ENCODE results near the gene WTAP. TPM values are rescaled to one million over a fixed set of nuclear protein-coding genes. Genes with fewer than 3 reads are reported as not detected.

WTAP gene
- total RNA-seq, 1 experiment from 2014 or later: 138 TPM

GRCh38 chr6:159692303-159693127 lies 34.8 kb upstream of the WTAP start:
- no peaks in the 10 kb centered on the region for H3K27me3 Mint-ChIP-seq (ENCODE audit: low read depth)
- peak overlapping the region; percentile 91 to 96 for H3K4me3 Mint-ChIP-seq
- Histone ChIP-seq H3K4ac (ENCODE audit: low read depth, low read length) (no peak overlapping the region), H3K79me1 (ENCODE audit: insufficient read depth, low read depth, low read length, poor library complexity, severe bottlenecking) (no peaks in the 10 kb centered on the region), H3K14ac (ENCODE audit: insufficient read depth, low read length) (peak overlapping the region; percentile 72), H3K4me2 (ENCODE audit: insufficient read depth, insufficient read length, low read length) (peak overlapping the region; percentile 95), H3K79me2 (ENCODE audit: insufficient read depth, low read length) (no peaks in the 10 kb centered on the region; the same call in 1 of the 2 replicates), H3K9ac (ENCODE audit: extremely low read depth, insufficient read length, low read length) (peak overlapping the region; percentile 81), H3K23ac (ENCODE audit: insufficient read length, low read depth, low read length) (no peak overlapping the region), H3K27me3 (ENCODE audit: insufficient read depth, low read length) (no peaks in the 10 kb centered on the region), H2BK120ac (ENCODE audit: low read depth, low read length, poor library complexity, severe bottlenecking) (no peak overlapping the region), H2BK20ac (ENCODE audit: low read depth, low read length, poor library complexity, severe bottlenecking) (no peak overlapping the region), H2BK15ac (ENCODE audit: low read depth, low read length) (no peak overlapping the region), H4K8ac (replicated peaks; ENCODE audit: insufficient read length, low read depth, low read length) (no peak overlapping the region), H3K9me3 (ENCODE audit: control insufficient read depth, low read depth, low read length) (no peaks in the 10 kb centered on the region), H3K23me2 (ENCODE audit: insufficient read length, low read depth, low read length, poor library complexity, severe bottlenecking) (peaks cover 11% of the 10 kb centered on the region), H3K27ac (ENCODE audit: insufficient read length, low read depth, low read length) (no peak overlapping the region), H3K56ac (ENCODE audit: insufficient read length, low read depth, low read length) (no peak overlapping the region), H2BK12ac (ENCODE audit: insufficient read length, low read depth, low read length) (no peak overlapping the region), H4K5ac (ENCODE audit: insufficient read length, low read depth, low read length) (no peak overlapping the region), H2AFZ (ENCODE audit: low read length) (no peak overlapping the region), H4K91ac (ENCODE audit: insufficient read length, low read depth, low read length) (no peak overlapping the region), H2AK5ac (ENCODE audit: insufficient read length, low read length) (no peak overlapping the region), H4K20me1 (ENCODE audit: control insufficient read depth, insufficient read depth, insufficient read length) (no peaks in the 10 kb centered on the region), H3K4me1 (ENCODE audit: insufficient read depth, low read length) (peaks cover 5% of the 10 kb centered on the region), H2BK5ac (ENCODE audit: insufficient read length, low read length) (no peak overlapping the region), H3K18ac (ENCODE audit: insufficient read length, low read depth, low read length) (peak overlapping the region; percentile 79), H3T11ph (ENCODE audit: low read length) (no peak overlapping the region)
- no peaks in the 10 kb centered on the region for H3K9me3 Mint-ChIP-seq
- WGBS (ENCODE audit: extremely low coverage, insufficient read length, low lambda C conversion rate): no CpG with 5 or more reads among the region's 66 CpGs
- H3K27ac Mint-ChIP-seq: peak overlapping the region in 2 of 3 experiments; percentile 55 to 61; a peak in 2 of 7 replicates
- peak; percentile 46 for DNase-seq
- H3K36me3 Mint-ChIP-seq (ENCODE audit: insufficient read depth in 1 of 3, low read depth in 3 of 3): peaks cover 15 to 30% (median 27%) of the 10 kb centered on the region in 3 experiments
- H3K4me1 Mint-ChIP-seq: peaks cover 23 to 26% of the 10 kb centered on the region in 2 experiments
- no peak for TF ChIP-seq CTCF (conservative IDR thresholded peaks at IDR 0.05)

Measured in H9 (cell line).